HCEC 1CT (cell line): ENCODE data around the gene IGSF1.
"Not testable (repeated sequence)": the region's sequence is repeated elsewhere in the genome, so short reads cannot be mapped to it uniquely, and the experiment has no call there.

ENCODE experiments used
- DNase-seq: peaks from one replicate; pipeline ENCODE4 v3.0.0-alpha.2; 2017

The IGSF1 gene

DNA sequence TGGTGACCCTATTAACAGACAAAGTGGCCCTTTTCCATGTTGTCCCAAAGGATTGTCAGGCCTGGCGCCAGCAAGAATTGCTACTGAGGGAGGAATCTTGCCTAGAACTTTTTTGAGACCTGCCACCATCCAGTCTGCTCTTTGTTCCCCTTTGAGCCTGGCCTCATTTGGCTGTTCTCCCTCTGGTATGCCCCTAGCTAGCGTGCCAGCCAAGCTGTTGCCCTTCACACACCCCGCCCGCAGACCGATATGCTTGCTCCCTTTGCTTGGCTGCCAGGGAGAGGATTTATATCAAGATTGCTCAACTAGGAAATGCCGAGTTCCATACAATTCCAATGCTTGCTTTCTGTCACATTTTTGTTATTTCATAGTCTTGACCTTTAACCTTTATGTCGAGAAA lies 24.4 kb downstream of the IGSF1 start:
- no peak for DNase-seq

- DNase-seq: no peak
Measured at GRCh38 chrX:131264053-131264452, 25.1 kb downstream of the IGSF1 start.

DNA sequence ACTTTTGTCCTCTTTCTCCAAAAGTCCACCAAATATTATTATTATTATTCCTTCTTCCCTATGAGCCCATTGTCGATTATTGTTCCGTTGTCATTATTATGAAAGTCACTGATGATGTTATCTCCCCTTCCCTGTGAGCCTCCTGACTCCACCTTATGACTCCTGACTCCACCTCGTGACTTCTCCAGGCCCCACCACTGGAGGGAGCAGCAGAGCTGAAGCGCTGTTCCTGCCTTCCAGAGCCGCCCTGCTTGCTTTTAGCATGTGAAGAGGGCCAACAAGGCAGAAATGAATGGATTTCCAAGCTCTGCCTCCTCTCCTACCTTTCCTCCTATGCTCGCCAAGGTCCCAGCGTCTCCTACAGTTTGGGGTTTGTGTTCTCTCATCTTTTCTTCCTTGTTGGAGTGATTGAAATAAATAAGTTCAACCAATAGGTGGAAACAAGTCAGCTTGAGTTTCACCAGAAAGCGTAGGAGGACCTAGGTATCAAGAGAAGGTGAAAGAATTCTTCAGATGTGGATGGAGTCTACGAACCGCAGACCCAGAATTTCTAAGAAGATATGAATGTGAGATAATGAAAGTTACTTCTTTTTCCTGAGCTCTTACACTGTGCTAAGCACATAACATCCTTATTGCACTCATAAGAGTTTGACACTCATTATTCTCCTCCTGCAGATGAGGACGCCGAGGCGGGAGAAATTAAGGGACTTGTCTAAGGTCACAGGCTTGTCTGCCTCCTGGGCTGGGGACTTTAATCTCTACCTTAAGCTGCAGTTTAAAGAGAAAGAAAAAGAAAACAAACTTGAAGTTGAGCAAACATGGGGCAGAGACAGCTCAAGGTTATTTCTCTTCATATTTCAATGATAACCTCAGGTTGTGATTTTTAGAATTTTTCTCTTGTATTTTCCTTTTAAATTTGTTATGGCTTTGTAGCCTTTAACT lies 26.1 kb downstream of the IGSF1 start:
- no peak for DNase-seq

DNA sequence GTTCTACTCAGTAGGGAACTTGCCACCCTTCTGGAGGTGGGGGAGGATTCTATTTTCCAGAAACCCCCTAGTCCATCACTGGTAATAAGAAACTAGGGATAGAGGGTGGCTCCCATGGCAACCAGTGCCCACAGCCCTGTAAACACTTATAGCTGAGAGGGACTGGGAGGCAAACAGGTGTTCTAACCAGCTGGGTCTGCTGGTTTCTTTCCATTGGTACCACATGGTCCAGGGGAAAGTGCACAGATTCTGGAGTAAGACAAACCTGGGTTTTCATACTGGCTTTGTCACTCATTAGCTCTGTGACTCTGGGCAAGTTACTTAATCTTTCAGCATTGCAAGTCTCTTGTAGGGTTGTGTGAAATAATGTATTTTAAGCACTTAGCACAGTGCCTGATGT lies 26.9 kb downstream of the IGSF1 start:
- DNase-seq: no peak

DNA sequence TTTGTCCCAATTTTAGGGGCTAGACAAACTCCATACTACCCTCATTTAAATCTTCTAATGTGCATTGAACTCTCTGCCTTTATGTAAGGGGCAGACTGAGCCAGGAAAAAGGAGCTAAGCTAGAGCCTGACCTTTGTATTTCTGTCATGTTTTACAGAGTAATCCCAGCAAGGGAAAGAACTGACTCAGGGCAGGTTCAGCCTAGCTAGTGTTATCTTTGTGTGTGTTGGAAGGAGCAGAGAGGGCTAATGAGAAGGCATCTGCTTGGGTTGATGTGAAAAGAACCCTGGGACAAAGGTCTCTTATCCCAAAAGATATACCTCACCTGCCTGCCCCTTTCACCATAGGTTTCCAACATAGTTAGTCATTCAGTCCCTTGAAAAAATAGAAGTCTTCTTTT lies 31.7 kb downstream of the IGSF1 start:
- DNase-seq: no peak

DNA sequence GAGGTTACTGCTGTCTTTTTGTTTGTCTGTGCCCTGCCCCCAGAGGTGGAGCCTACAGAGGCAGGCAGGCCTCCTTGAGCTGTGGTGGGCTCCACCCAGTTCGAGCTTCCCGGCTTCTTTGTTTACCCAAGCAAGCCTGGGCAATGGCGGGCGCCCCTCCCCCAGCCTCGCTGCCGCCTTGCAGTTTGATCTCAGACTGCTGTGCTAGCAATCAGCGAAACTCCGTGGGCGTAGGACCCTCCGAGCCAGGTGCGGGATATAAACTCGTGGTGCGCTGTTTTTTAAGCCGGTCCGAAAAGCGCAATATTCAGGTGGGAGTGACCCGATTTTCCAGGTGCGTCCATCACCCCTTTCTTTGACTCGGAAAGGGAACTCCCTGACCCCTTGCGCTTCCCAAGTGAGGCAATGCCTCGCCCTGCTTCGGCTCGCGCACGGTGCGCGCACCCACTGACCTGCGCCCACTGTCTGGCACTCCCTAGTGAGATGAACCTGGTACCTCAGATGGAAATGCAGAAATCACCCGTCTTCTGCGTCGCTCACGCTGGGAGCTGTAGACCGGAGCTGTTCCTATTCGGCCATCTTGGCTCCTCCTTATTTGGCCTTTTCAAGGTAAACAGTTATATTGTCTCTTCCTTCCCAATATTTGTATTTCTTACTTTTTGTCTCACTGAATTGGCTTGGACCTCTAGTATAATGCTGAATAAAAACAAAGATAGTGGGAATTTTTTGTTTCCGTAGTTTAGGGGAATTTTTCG lies 37.9 kb downstream of the IGSF1 start:
- not testable (repeated sequence) for DNase-seq

- no peak for DNase-seq
Measured at GRCh38 chrX:131239057-131239456, 50.0 kb downstream of the IGSF1 start.

- no peak for DNase-seq
Measured at GRCh38 chrX:131237363-131237762, 51.7 kb downstream of the IGSF1 start.

DNA sequence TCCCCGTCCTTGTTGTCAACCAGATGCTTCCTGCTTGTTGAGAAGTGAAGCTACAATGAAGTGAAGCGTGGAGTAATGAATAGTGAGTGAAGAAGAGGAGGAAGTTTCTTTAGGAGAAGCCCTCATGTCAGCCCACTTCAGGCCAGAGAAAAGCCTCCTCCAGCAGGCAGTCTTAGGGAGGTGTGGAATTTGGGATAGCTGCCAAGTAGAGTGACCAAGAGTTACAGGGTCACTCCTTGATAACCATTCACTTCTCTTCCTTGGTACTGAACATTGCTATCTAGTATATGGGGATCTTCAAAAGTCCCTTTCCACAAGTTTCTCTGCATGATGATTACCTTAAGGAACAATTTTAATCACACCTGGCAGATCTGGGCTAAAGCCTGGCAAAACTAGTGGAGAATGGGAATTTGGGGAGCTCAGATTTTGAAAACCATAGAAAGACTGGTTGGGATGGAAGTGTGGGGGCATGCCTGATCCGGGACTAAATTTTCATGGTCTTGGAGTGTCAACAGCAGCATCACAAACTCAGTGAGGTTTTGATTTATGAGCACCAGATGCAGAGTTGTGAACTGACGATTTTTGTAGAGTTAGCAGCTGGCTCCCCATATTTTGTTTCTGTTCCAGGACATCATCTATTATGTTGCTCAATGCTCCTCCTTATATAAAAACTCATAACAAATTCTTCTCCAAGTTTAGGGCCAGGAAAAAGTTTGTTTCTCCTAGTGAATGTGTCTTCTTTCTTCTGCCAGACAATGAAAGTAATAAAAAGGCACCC lies 53.1 kb downstream of the IGSF1 start:
- DNase-seq: no peak

DNA sequence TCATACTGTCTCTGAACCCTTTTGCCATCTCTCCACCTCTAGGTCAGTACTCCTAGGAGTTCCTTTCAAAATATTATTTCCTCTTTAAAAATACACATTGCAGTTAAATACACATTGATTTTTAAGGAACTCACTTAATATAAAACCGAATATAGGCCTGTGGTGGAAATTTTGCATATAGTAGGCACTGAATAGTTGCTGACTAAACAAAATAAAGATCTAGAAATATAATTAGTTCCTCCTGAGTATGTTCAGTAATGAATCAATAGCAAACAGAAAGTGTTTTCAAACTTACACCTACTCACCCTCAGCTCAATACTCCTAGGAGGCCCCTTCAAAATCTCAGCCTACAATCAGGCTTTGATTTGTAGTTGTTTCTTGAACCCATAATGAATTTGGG lies 61.5 kb downstream of the IGSF1 start:
- DNase-seq: no peak

DNA sequence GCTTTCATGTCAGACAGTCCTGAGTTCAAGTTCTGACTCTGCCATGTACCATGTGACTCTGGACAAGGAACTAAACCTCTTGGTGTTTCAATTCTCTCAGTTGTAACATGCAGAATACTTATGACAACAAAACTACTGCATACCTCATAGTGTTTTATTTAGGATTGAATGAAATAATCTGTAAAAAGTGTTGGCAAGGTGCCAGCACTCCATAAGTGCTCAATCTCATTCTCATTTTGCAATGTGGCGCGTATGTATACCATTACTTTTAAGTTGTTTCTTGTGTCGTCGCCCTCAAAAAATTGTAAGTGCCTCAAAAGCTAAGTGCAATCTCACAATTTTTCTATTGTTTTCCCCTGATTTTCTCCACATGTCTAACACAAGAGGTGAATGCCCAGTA lies 62.5 kb downstream of the IGSF1 start:
- no peak for DNase-seq

GRCh38 chrX:131225078-131225477 lies 64.0 kb downstream of the IGSF1 start:
- no peak for DNase-seq
